ENCODE data around the gene KCNIP1. TPM values are rescaled to one million over a fixed set of nuclear protein-coding genes. Genes with fewer than 3 reads are reported as not detected.

Gene KCNIP1
- total RNA-seq, 4 donors from 2014 or later, result 4.8 to 9.2 (median 7.3) TPM; not detected in 1

GRCh38 chr5:170519549-170519948 lies 15.7 kb downstream of the KCNIP1 start:
- TF ChIP-seq EP300 (IDR thresholded peaks at IDR 0.05), result no peak
- peaks cover 0 to 7% (median 0%) of the 10 kb centered on the region in 4 donors for H3K9me3 ChIP-seq
- H3K27ac ChIP-seq, result no peak overlapping the region
- no peak overlapping the region for H3K4me3 ChIP-seq
- H3K27me3 ChIP-seq, result no peaks in the 10 kb centered on the region
- 81 to 88% methylated on average over 5 of the region's 5 CpGs for WGBS, 2 donors
- no peaks in the 10 kb centered on the region for H3K36me3 ChIP-seq
- H3K4me1 ChIP-seq, result peaks cover 0 to 16% (median 4%) of the 10 kb centered on the region in 4 donors
- DNase-seq (ENCODE audit: low spot score in 2 of 2), result no peak

- Histone ChIP-seq H3K9me3 (peaks cover 0 to 7% (median 0%) of the 10 kb centered on the region in 4 donors), H3K27me3 (no peaks in the 10 kb centered on the region), H3K36me3 (no peaks in the 10 kb centered on the region), H3K27ac (no peak overlapping the region), H3K4me3 (no peak overlapping the region), H3K4me1 (peaks cover 0 to 16% (median 4%) of the 10 kb centered on the region in 4 donors)
- no peak for DNase-seq (ENCODE audit: low spot score in 2 of 2)
- 60 to 65% methylated on average over 6 of the region's 6 CpGs for WGBS, 2 donors
- no peak for TF ChIP-seq EP300 (IDR thresholded peaks at IDR 0.05)
- no peak for TF ChIP-seq CTCF (IDR thresholded peaks at IDR 0.05)
- TF ChIP-seq POLR2A (IDR thresholded peaks at IDR 0.05), result no peak
Observed at GRCh38 chr5:170520372-170520771, 16.6 kb downstream of the KCNIP1 start.

GRCh38 chr5:170522211-170523141 lies 18.7 kb downstream of the KCNIP1 start:
- Histone ChIP-seq H3K4me3 (no peak overlapping the region), H3K4me1 (peaks cover 0 to 16% (median 4%) of the 10 kb centered on the region in 4 donors), H3K27me3 (no peaks in the 10 kb centered on the region), H3K27ac (no peak overlapping the region), H3K36me3 (no peaks in the 10 kb centered on the region), H3K9me3 (peaks cover 0 to 7% (median 0%) of the 10 kb centered on the region in 4 donors)
- 27 to 41% methylated on average over 8 to 10 of the region's 10 CpGs for WGBS, 2 donors
- TF ChIP-seq POLR2A (IDR thresholded peaks at IDR 0.05), result no peak
- DNase-seq (ENCODE audit: low spot score in 2 of 2), result no peak

GRCh38 chr5:170523142-170523551 lies 19.3 kb downstream of the KCNIP1 start:
- no peak for TF ChIP-seq POLR2A (IDR thresholded peaks at IDR 0.05)

GRCh38 chr5:170523830-170524229 lies 20.0 kb downstream of the KCNIP1 start:
- Histone ChIP-seq H3K27me3 (no peaks in the 10 kb centered on the region), H3K9me3 (peaks cover 0 to 7% (median 0%) of the 10 kb centered on the region in 4 donors), H3K36me3 (no peaks in the 10 kb centered on the region), H3K4me3 (no peak overlapping the region), H3K4me1 (peaks cover 0 to 16% (median 4%) of the 10 kb centered on the region in 4 donors), H3K27ac (no peak overlapping the region)
- 89 to 94% methylated on average over 2 of the region's 2 CpGs for WGBS, 2 donors
- DNase-seq (ENCODE audit: low spot score in 2 of 2), result no peak
- no peak for TF ChIP-seq CTCF (IDR thresholded peaks at IDR 0.05)
- TF ChIP-seq EP300 (IDR thresholded peaks at IDR 0.05), result no peak
- no peak for TF ChIP-seq POLR2A (IDR thresholded peaks at IDR 0.05)

More at GRCh38 chr5:170523142-170523551, 19.3 kb downstream of the KCNIP1 start:
- H3K4me1 ChIP-seq, result peaks cover 0 to 16% (median 4%) of the 10 kb centered on the region in 4 donors
- H3K36me3 ChIP-seq, result no peaks in the 10 kb centered on the region
- H3K27me3 ChIP-seq, result no peaks in the 10 kb centered on the region
- 25 to 26% methylated on average over 10 of the region's 10 CpGs for WGBS, 2 donors
- H3K9me3 ChIP-seq, result peaks cover 0 to 7% (median 0%) of the 10 kb centered on the region in 4 donors
- no peak overlapping the region for H3K27ac ChIP-seq
- DNase-seq (ENCODE audit: low spot score in 2 of 2), result no peak
- H3K4me3 ChIP-seq, result no peak overlapping the region

GRCh38 chr5:170524576-170524975 lies 20.8 kb downstream of the KCNIP1 start:
- Histone ChIP-seq H3K4me3 (no peak overlapping the region), H3K27ac (no peak overlapping the region), H3K36me3 (no peaks in the 10 kb centered on the region), H3K4me1 (peaks cover 0 to 16% (median 4%) of the 10 kb centered on the region in 4 donors), H3K9me3 (peaks cover 0 to 7% (median 0%) of the 10 kb centered on the region in 4 donors), H3K27me3 (no peaks in the 10 kb centered on the region)
- 89 to 95% methylated on average over 3 of the region's 3 CpGs for WGBS, 2 donors
- no peak for DNase-seq (ENCODE audit: low spot score in 2 of 2)
- TF ChIP-seq CTCF (IDR thresholded peaks at IDR 0.05), result no peak
- TF ChIP-seq POLR2A (IDR thresholded peaks at IDR 0.05), result no peak
- no peak for TF ChIP-seq EP300 (IDR thresholded peaks at IDR 0.05)

Data from tibial nerve (tissue), 4 donors.